Measurements from ENCODE around the gene RIT2. TPM values are rescaled to one million over a fixed set of nuclear protein-coding genes. Genes with fewer than 3 reads are reported as not detected.
A peak's percentile ranks its signal among the peaks of the same experiment; 100 is the strongest.

The RIT2 gene
- total RNA-seq, 1 donor from 2014 or later, result not detected

DNA sequence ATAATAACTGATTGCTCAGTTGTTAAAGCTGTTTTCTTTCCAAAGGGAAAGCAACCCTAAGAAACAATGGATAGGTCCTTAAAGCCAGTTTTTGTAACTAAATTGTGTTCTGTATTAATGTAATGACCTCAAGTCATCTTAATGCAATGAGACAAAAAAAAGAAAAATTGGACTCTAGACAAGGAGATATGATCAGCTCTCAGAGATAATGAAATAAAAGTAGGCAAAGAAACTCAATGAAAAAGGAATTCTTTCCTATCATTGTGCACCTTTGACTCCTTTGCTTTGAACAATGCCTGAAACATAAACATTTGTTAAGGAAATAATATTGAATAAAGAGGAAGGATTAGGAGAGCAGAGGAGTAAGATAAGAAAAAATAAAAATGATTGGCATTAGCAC, 86.1 kb downstream of the RIT2 start:
- Mint-ChIP-seq H3K27ac (ENCODE audit: unreplicated experiment) (no peak overlapping the region), H3K4me3 (ENCODE audit: unreplicated experiment) (no peak overlapping the region), H3K9me3 (ENCODE audit: unreplicated experiment) (no peaks in the 10 kb centered on the region), H3K4me1 (ENCODE audit: low read depth, unreplicated experiment) (no peaks in the 10 kb centered on the region), H3K27me3 (ENCODE audit: unreplicated experiment) (no peaks in the 10 kb centered on the region), H3K36me3 (ENCODE audit: unreplicated experiment) (no peaks in the 10 kb centered on the region)
- TF ChIP-seq, protein P1, sequence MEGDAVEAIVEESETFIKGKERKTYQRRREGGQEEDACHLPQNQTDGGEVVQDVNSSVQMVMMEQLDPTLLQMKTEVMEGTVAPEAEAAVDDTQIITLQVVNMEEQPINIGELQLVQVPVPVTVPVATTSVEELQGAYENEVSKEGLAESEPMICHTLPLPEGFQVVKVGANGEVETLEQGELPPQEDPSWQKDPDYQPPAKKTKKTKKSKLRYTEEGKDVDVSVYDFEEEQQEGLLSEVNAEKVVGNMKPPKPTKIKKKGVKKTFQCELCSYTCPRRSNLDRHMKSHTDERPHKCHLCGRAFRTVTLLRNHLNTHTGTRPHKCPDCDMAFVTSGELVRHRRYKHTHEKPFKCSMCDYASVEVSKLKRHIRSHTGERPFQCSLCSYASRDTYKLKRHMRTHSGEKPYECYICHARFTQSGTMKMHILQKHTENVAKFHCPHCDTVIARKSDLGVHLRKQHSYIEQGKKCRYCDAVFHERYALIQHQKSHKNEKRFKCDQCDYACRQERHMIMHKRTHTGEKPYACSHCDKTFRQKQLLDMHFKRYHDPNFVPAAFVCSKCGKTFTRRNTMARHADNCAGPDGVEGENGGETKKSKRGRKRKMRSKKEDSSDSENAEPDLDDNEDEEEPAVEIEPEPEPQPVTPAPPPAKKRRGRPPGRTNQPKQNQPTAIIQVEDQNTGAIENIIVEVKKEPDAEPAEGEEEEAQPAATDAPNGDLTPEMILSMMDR (IDR thresholded peaks at IDR 0.05; ENCODE audit: partially characterized antibody, unreplicated experiment), result no peak
- DNase-seq, result no peak

DNA sequence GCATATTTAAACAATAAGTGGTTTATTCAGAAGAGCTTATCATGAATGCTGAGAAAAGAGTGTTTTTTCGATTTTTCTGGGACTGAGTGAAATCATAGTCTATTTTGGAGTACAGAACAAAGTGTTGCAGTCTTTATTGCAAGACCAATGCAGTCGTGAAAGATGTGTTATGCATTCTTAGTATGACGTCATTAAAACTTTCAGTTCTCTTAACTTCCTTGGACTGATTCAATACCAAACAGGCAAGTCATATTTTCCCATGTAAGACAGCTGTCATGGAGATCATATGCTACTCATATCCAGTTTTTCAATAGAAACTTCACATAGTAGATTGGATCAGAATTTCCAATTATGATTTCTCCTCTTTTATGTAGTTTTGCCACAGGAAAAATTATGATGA, 92.6 kb downstream of the RIT2 start:
- no peak for DNase-seq
- Mint-ChIP-seq H3K27ac (ENCODE audit: unreplicated experiment) (no peak overlapping the region), H3K27me3 (ENCODE audit: unreplicated experiment) (no peaks in the 10 kb centered on the region), H3K4me3 (ENCODE audit: unreplicated experiment) (no peak overlapping the region), H3K4me1 (ENCODE audit: low read depth, unreplicated experiment) (peaks cover 8% of the 10 kb centered on the region), H3K9me3 (ENCODE audit: unreplicated experiment) (no peaks in the 10 kb centered on the region), H3K36me3 (ENCODE audit: unreplicated experiment) (no peaks in the 10 kb centered on the region)
- TF ChIP-seq, protein P1 (IDR thresholded peaks at IDR 0.05; ENCODE audit: partially characterized antibody, unreplicated experiment), result no peak

DNA sequence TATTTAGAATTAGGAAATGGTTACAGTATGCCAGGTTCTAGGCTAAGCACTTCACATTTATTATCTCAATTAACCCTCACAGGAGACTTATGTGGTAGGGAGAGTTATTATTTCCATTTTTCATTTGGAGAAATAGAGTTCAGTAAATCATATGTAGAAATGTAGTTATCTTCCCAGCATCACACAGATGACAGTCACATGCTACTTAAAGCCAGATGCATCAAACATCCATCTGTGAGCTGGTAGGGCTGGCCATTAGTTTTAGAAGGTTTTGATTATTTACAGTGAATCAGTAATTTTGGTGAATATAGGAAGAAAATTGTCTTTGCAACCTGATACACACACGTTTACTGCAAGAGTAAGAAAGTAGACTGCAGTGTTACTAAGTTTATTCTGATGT, 97.9 kb downstream of the RIT2 start:
- Mint-ChIP-seq H3K36me3 (ENCODE audit: unreplicated experiment) (no peaks in the 10 kb centered on the region), H3K9me3 (ENCODE audit: unreplicated experiment) (no peaks in the 10 kb centered on the region), H3K27me3 (ENCODE audit: unreplicated experiment) (no peaks in the 10 kb centered on the region), H3K4me3 (ENCODE audit: unreplicated experiment) (no peak overlapping the region), H3K27ac (ENCODE audit: unreplicated experiment) (peak overlapping the region; percentile 69), H3K4me1 (ENCODE audit: low read depth, unreplicated experiment) (peaks cover 16% of the 10 kb centered on the region)
- no peak for DNase-seq
- TF ChIP-seq, protein P1 (IDR thresholded peaks at IDR 0.05; ENCODE audit: partially characterized antibody, unreplicated experiment), result no peak

DNA sequence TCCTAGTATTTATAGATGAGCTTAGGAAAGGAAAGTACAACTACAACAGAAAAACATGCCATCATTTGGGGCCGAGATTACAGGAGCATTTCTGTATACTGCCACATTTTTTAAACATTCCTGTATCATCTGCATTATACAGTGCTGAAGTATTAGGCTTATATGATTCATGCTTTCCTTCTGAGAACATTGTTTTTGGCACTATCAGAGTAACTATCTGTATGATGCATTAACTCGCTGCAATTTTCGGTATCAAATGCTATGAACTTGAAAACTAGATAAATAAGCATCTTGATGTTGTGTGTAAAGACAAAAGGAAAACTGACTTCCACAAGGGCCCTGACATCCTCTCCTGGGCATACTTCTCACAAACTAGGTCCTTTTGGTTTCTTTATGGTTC, 102.0 kb downstream of the RIT2 start:
- Mint-ChIP-seq H3K27ac (ENCODE audit: unreplicated experiment) (no peak overlapping the region), H3K4me3 (ENCODE audit: unreplicated experiment) (no peak overlapping the region), H3K4me1 (ENCODE audit: low read depth, unreplicated experiment) (peaks cover 13% of the 10 kb centered on the region), H3K9me3 (ENCODE audit: unreplicated experiment) (no peaks in the 10 kb centered on the region), H3K36me3 (ENCODE audit: unreplicated experiment) (no peaks in the 10 kb centered on the region), H3K27me3 (ENCODE audit: unreplicated experiment) (no peaks in the 10 kb centered on the region)
- TF ChIP-seq, protein P1 (IDR thresholded peaks at IDR 0.05; ENCODE audit: partially characterized antibody, unreplicated experiment), result no peak
- DNase-seq, result no peak

DNA sequence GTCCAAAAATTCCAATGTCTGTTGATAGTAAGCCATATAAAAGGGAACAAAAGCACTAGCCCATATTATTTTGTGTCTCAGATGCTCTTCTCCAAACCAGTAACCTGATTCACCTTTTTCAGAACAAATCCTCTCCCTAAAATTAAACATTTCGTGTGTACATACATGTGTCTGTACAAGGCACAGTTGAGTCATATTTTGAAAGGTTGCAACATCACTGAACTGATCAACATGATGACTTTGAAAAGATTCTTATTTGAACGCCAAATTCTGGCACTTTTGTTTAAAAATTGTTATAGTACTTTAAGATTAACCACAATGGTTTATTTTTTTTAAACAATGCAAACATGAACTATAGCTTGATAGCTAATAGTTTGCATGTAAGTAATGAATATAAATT, 102.5 kb downstream of the RIT2 start:
- TF ChIP-seq, protein P1 (IDR thresholded peaks at IDR 0.05; ENCODE audit: partially characterized antibody, unreplicated experiment), result no peak
- H3K4me1 Mint-ChIP-seq (ENCODE audit: low read depth, unreplicated experiment), result peaks cover 9% of the 10 kb centered on the region
- H3K4me3 Mint-ChIP-seq (ENCODE audit: unreplicated experiment), result no peak overlapping the region
- H3K9me3 Mint-ChIP-seq (ENCODE audit: unreplicated experiment), result no peaks in the 10 kb centered on the region
- no peak overlapping the region for H3K27ac Mint-ChIP-seq (ENCODE audit: unreplicated experiment)
- no peaks in the 10 kb centered on the region for H3K27me3 Mint-ChIP-seq (ENCODE audit: unreplicated experiment)
- no peaks in the 10 kb centered on the region for H3K36me3 Mint-ChIP-seq (ENCODE audit: unreplicated experiment)
- no peak for DNase-seq
